Upper lobe of left lung (tissue), 4 donors: ENCODE data around the gene PPA1.

Source experiments
- CTCF ChIP-seq, 6 experiments: fragments of 450-650 bp in 4 of 6; fragments of 200-600 bp in 2 of 6; sonication (generic) in 2 of 6; IDR thresholded peaks; one replicate each; pipeline ENCODE4 v1.5.1; 2016 to 2019; ENCODE audit warnings: antibody characterized with exemption in 6 of 6
- POLR2A ChIP-seq, 4 donors: fragments of 450-650 bp; IDR thresholded peaks; one replicate each; pipeline ENCODE4 v1.5.1; 2016 to 2017; ENCODE audit warnings: antibody characterized with exemption in 4 of 4, mild to moderate bottlenecking in 2 of 4

GRCh38 chr10:70267161-70267933 is 34.1 kb upstream of the PPA1 start:
- no peak for TF ChIP-seq POLR2A (IDR thresholded peaks at IDR 0.05)
- peak in 2 of 6 experiments; percentile 5 to 8 for TF ChIP-seq CTCF (IDR thresholded peaks at IDR 0.05)
